ENCODE measurements around the gene ARHGAP22.

Gene ARHGAP22

DNA sequence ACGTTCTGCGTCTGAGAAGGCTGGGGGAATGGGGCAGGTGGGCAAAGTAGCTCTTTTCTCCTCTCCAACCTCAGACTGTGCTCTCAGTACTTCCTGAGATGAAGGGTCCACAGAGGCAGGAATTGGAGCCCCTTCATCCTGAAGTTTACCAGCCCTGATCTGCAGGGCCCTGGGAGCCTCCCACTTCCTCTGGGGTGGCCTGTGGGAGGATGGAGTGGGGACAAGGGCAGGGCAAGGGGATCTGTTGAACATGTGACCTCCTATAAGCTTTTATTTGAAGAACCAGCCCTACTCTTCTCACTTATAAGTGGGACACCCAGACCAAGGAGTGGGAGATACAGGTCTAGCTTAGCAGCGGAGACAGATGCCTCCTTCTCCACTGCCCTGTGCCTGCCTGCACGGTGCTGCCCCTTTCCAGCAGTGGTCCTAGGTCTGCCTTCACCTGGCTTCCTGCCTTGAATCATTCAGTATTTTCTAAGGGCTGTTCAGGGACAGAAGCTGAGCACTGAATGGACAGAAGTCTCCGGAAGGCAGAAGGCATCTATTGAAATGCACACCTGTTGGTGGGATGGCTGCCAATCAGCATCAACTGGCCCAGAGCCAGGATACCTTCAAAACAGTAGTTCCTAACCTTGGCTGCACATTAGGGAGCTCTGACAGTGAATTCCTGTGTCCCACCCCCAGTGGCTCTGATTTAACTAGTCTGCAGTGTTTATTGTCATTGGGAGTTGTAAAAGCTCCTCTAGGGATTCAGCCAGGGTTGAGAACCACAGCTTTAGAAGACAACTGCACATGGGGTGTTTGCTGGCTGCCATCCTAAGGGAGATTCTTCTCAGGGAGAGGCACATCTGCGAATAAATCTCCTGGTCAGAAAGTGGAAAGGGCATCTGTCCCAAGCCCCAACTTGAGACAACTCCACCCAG lies 2.7 kb upstream of the ARHGAP22 start:
- DNase-seq (ENCODE audit: low spot score), result no peak

DNA sequence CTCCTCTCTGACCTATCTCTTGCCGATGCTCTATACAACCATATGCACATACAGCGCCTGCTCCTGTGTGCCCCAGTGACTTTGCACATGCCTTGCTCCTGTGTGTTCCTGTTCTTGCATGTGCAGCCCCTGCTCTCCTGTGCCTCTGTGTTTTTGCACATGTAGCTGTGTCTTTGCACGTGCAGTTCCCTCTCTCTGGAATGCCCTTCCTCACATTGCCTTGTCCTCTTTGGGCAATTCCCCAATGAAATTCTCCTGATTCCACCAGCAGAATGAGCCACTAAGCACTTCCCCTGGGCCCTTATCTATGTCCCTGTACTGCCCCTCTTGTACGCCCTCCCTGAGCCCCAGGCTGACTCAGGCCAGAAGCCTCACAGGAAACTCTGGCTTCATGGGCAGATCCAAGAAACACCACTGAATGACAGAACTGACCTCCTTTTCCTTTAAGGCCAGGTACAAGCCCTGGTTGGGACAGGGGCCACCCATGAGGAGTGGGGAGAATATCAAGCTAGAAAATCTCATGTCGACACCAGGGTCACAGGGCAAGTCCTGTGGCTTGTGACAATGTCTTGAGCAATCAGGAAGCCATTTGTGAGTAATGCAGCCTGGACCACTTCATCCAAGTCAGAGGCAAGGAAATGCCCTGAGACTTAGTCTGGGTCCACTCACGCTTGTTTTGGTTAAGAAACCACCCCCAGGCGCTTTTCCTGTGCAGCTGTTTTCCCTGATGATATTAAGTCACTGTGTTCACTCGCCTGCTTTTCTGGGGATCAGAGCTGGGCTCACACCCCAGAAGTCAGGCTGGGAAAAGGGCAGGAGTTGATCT lies 1.9 kb upstream of the ARHGAP22 start:
- DNase-seq (ENCODE audit: low spot score), result peak; percentile 91

DNA sequence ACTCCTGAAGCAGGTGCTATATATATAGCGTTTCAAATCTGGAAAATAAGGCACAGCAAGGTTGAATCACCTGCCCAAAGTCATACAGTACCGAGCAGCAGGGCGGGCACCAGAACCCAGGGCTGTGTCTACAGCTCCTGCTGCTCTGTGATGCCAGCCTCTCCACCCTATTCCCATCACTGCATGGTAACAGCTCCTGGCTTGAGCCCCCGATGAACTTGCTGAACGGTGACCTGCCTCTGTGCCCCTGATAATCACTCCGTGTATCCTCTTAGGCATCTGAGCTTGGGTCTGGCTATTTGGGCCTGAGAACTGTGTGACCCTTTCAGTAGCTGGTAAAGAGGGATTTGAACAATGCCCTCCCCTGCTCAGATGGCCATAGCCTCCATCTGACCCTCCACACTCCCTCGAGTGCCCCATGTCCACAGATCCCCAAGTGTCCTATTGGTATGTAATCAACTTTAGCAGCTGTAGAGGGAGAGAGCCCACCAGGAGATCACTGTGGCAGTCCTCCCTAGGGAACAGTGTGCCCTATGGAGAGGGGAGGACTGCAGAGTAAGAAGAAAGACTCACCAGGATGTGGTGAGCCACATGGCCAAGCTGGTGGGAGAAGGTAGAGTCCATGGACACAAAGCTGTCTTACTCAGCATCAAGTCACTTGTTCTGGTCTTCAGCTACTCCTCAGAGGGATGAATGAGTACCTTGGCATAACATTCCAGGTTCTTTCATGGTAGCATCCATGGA lies 1.1 kb upstream of the ARHGAP22 start:
- no peak for DNase-seq (ENCODE audit: low spot score)

DNA sequence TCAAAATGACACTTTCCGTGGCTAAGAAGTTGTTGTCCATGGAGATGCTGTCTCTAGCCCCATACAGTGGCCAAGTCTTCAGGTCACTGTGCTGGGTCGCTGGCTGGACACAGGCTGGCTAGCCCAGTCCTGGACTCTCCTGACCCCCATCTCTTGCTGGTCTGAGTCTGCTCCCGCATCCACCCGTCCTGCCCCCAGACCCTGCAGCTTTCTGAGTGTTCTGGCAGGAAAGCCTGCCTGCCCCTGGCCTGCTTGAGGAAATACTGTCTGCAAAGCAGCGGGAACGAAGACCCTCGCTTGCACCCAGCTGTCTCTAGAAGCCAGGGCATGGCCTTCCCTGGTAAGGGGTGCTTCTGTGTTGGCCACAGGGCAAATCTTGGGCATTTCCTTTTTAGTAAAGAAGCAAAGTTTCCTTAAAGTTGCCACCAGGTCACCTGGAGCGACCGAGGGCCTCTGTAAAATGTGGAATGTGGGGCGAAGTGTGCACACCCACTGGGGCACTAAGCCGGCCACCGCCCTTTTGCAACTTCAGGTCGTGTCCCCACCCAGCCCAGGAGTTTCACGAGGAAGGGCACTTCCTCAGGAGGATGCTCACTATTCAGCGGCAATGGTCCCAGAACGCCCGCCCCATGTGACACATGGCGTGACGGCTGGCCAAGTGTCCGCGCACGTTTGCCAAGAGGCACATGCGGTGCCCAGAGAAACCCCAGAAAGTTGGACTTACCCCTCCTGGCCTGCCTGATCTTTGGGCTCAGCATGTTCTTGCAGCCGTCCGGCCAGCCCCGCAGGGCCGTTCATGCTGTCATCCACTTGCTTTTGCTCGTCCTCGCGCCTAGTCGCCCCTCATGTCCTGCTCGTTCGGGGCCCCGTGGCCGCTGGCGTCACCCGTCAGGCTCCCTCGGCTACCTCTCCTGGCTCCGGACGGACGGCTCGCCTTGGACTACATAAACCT lies 558 bp downstream of the ARHGAP22 start:
- peak; percentile 54 for DNase-seq (ENCODE audit: low spot score)

DNA sequence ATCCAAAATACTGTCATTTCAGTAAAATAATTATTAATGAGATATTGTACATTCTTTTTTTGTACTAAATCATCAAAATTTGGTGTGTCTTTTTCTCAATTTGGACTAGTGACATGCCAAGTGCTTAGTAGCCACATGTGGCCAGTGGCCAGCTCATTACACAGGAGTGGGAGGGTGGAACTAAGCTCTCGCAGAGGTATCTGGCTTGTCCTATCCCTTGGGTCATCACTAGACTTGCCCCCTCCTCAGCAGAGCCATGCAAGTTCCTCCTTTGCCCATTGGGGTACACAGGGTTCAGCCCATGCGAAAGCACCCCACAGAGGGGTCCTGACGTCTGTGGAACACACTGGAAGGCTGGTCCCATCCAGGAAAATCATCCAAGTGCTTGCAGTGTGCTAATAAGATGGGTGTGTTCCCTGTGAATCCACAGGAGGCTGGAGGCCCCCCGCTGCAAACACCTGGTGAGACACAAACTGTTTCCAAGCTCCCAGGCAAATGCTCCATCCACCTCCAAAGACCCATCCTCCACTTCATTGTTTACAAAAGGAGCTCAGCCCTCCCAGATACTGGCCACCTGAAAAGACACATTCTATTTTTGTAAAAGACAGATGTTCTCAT lies 1.3 kb downstream of the ARHGAP22 start:
- no peak for DNase-seq (ENCODE audit: low spot score)

DNA sequence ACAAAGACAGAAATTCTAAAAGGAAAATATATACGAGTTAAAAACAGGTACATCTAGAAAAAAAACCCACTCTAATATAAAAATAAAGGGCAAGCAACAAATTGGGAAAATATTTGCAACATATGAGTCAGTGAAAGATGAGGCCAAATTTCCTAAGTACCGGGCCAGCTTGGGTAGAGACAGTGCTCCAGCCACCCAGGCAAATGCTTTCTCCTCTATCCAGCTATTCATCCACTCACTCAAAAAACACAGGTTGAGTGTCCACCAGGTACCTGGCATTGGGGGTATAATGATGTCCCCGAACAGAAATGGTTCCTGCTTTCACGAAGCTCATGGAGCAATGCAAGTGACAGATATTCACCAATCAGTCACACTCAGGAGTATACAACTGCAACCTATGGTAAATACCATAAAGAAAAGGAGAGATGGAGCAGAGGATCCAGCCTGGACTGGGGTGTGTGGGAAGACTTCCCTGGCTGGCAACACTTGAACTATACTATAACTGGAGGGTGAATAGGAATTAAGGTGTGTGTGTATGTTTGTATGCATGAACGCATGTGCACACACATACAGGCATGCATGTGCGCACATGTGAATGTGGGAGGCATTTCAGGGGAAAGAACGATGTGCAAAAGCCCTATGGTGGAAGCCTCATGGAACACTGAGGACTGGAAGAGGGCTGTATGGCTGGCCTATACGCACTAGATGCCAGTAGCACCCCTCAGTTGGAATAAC lies 2.3 kb downstream of the ARHGAP22 start:
- DNase-seq (ENCODE audit: low spot score), result peak; percentile 66

DNA sequence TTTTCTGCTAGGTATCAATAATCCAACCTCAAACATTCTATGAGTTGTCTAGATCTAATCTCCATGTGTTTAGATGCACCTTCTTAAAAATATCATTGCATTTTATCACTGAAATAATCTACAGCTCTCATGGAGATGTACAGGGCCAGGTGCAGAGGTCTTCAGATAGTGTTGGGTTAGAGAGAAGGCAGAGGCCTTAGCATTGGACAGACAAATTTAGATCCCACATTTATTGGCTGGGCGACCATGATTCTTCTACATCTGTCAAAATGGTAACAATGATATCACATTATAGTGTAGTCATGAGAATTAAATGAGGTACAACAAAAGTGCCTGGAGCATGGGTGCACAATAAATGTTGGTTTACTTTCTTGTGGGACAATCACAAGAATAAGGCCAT lies 3.1 kb downstream of the ARHGAP22 start:
- DNase-seq (ENCODE audit: low spot score), result no peak

DNA sequence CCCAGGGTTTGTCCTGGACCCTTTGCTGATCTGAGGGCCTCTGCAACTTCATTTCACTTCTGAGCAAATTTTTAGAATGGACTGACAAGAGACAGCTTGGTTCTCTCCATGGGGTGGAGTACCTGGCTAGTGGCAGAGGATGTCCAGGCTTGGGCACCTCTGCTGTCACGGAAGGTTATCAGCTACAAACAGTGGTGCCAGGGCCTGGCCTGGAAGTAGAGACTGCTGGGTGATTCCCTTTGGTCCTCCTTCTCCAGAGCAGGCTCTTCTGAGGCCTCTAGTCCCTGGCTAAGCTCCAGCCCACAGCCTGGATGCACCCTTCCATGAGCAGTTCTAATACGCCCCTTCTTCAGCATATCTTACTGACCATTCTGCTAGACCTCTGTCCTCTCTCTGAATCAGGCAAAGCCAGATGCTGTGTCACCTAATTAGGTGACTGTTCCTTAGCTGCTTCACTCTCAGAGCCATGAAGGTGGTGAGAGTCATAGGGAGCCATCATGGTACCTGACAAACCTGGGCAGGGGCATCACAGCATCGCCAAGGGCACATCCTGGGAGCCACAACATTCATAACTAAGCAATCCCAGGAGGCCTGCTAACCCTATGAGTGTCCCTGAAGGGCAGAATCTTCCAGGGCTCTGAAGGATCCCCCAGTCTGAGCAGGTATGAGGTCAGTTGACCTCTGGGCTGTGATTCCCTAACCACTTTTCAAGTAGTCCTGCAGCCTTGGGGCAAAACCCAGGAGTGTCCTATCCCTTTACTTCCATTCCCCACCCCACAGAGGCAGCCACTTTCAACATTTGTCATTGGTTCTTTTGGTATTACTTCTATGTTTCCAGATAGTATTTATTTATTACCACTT lies 4.0 kb downstream of the ARHGAP22 start:
- DNase-seq (ENCODE audit: low spot score), result no peak

DNA sequence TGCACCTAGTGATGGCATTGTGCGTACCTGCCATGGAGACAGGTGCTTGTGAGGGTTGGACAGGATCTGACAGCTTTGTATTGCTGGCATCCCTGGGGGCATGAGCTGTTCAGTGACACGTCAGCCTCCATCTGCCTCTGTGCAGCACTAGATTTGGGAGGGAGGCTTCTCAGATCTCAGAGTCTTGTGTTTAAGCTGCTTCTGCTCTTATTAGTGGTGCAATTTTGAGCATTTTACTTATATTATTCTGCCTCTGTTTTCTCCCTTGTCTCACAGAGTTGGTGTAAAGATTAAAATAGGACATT lies 5.1 kb downstream of the ARHGAP22 start:
- DNase-seq (ENCODE audit: low spot score), result no peak

DNA sequence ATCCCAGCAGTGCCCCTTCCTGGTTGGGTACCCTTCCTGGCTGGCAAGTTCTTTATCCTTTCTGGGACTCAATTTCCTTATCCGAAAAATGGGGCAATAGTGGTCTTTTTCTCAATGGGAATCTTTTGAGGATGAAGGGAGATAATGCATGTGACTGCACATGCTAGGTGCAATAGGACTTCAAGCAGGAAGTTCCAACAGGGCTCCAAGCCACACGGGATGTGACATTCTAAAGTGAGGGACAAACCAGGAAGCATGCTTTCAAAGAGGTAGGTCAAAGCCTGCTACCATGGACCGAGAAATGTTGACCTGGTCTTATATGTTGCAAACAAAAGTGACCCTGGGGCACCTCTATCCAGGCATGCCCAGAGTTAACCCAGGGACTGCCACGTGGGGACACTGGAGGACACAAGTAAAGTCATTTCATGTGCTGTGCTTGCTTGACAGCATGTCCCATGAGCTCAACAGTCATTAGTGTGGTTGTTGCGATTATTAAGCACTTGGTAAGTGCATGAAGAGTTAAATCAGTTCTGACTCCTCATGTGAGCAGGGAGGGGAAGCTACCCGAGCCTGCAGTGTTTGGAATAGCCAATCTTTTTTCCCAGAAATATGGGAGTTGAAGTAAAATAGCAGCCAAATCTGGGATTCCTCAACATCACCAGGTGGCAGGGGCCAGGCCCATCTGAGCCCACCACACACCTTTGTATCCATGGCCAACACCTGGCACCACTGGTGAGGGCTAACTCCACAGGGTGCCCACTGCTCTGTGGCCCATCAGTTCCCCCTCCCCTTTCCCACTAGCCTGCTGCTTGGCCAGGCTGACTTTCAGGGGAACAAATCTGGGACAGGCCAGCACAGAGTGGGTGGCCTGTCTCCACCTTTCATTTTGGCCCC lies 5.7 kb downstream of the ARHGAP22 start:
- DNase-seq (ENCODE audit: low spot score), result no peak

DNA sequence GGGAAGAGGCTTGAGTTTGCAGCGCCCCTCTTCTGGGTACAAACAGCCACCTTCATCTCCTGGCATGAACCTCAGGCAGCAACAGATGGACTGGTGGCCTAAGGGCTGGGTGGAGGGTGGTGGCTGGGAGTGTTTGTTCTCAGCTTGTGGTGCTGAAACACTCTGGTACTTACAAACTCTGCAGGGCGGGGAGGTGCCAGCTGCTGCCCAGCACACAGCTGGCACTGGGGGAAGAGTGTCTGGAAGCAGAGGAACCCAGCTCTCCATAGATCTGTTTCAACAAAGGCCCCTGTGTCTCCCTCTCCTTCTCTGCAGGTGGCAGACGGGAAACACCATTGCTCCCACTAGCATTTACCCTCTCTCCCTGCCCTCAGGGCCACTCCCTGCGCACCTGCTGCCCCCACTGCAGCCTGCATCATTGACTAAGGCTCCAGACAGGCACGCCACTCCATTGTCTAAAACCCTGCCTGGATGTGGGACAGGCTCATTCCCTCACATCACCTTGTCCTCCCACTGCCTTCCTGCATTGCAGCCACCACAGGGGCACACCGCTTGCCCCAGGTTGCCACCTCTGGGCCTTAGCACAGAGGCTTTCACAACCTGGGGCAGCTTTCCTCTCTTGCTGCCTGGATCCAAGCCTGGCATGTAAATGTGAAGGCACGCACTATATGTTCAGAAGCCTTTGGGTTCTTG lies 6.5 kb downstream of the ARHGAP22 start:
- DNase-seq (ENCODE audit: low spot score), result no peak

DNA sequence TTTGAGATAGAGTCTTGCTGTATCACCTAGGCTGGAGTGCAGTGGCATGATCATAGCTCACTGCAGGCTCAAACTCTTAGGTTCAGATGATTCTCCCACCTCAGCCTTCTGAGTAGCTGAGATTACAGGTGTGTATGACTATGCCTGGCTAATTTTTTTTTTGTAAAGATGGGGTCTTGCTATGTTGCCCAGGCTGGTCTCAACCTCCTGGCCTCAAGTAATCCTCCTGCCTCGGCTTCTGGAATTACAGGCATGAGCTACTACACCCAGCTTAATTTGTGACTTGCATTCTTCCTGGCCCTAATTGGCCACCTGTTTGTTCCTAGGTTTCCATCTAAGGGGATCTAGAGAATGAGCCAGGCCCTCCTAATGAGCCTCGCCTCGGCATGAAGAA lies 9.3 kb downstream of the ARHGAP22 start:
- no peak for DNase-seq (ENCODE audit: low spot score)

DNA sequence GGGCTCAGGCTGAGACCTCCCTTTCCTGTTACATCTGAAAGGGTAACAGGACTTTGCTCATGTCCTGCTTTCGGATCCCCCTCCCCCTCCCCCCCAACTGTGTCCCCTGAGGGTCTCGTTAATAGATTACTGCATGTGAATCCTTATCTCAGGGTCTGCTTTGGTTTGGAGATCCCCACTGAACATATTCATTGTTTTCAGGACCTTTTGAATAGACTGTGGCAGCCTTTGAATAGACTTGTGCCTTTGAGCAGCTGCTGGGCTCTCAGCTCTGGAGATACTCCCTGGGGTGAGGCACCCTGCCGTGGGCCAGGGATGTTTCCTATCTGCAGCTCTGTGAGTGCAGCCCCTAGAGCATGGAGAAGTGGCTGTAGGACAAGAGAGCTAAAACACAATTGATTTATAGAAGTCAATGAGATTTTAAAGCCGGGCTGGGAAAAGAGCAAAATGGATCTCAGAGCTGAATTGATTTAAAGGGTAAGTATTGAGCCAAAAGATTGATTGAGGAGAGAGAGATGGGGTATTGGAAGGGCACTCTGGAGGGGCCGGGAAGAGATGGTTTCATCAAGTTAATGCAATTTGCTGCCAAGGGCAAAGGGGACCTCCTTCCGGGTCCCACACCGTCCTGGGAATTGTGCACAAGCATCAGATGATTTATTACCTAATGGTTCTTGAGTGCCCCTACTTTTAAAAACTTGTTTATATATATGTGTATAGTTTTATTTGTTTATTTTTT lies 9.9 kb downstream of the ARHGAP22 start:
- DNase-seq (ENCODE audit: low spot score), result no peak

DNA sequence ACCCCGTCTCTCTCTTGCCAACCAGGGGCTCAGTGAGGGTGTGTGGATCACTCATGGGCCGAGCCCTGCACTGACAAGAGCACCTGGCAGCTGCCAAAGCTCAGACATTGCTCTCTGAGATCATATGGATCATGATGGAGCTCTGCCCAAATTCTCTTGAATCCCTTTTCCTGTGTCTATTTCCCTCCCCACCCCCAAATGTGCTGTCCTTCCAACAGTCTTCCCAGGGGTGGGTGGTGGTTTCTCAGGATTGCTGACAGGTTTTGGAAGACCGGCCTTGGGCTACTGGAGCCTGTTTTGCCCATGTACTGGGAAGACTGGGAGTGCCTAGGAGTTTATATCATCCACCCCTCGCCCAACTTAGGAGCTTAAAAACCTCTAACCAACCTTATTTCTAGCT lies 10.5 kb downstream of the ARHGAP22 start:
- no peak for DNase-seq (ENCODE audit: low spot score)

DNA sequence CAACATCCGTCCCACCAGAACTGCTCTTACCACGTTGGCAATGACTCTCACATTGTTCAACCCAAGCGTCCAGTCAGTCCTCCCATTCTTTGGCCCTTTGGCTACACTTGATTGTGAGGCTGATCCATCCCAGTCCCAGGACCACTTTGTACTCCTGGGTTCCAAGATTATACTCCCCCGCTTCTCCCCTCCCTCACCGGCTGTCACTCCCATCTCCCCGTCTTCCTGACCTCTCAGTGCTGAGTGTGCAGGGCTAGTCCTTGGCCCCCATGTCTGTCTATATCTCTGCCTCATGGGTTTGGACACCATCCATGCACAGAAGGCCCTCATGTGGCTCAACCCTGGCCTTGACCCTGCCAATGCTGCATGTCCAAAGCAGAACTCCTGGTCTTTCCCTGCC lies 12.5 kb downstream of the ARHGAP22 start:
- DNase-seq (ENCODE audit: low spot score), result no peak

DNA sequence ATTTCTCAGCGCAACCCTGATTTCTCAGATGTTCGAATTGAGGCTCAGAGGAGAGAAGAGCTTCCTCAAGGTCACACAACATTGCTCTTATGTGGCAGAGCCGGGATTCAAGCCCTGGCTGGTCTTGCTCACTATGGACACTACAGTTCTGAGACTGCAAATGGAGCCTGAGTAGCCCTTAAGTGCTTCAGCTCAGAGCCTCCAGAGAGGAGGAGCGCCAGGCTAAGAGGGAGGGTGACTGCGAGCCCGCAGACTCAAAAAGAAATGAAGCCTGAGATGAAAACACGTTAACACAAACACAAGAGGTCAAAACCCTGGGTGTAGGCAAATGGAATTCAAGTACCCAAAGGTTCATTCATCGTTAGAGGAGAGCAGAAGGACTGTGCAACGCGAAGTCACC lies 13.9 kb downstream of the ARHGAP22 start:
- DNase-seq (ENCODE audit: low spot score), result no peak

DNA sequence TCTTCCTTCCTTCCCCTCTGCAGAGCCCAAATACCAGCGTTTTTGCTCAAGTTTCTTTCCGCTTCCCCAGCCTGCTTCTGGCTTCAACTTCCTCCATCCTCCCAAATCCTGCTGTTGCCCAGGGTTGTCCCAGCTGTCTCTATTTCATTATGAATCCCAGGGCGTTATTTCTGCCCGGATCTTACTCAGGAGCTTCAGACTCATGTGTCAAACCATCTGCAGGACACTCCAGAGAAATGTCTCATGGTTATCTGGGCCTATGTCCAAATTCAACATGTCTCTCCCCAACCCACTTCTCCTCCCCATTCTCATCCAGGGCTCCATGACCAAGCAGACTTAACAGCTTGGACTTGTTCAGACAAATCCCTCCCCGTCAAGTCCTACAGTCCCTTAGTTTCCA lies 15.6 kb downstream of the ARHGAP22 start:
- DNase-seq (ENCODE audit: low spot score), result peak; percentile 87
